Head of caudate nucleus (tissue), 42 donors: ENCODE results near the gene TMED10.
"Not testable (repeated sequence)": the region's sequence is repeated elsewhere in the genome, so short reads cannot be mapped to it uniquely, and the experiment has no call there.

Experiments used
- DNase-seq, 42 donors: peaks; one replicate each; pipeline versions ENCODE4 v3.0.0 to v3.0.0-alpha.2; 2020 to 2021; ENCODE audit warnings: mixed read lengths in 7 of 42
- intact Hi-C: fragments of 100-400 bp; cut with DNase I; formaldehyde crosslinking; loops from one replicate; pipeline ENCODE4 v1.15.0; 2022

The TMED10 gene

GRCh38 chr14:75167325-75167724 is 9.1 kb downstream of the TMED10 start:
- no peak for DNase-seq
- intact Hi-C loops = loop anchor here (5.0 kb wide), 1 partner anchor 35 kb away; no protein-coding TSS in a partner anchor

GRCh38 chr14:75165586-75166391 is 10.6 kb downstream of the TMED10 start:
- intact Hi-C loops = loop anchor here (5.0 kb wide), 1 partner anchor 33 kb away; no protein-coding TSS in a partner anchor

GRCh38 chr14:75164809-75165208 is 11.6 kb downstream of the TMED10 start:
- intact Hi-C loops = loop anchor here (5.0 kb wide), 1 partner anchor 33 kb away; no protein-coding TSS in a partner anchor
- DNase-seq = no peak

More at GRCh38 chr14:75165586-75166391, 10.6 kb downstream of the TMED10 start:
- DNase-seq = peak; percentile 55 to 96 (median 81)

GRCh38 chr14:75163677-75164076 is 12.7 kb downstream of the TMED10 start:
- DNase-seq = no peak
- intact Hi-C loops = no loop called here

- DNase-seq = no peak
- intact Hi-C loops = no loop called here
These were observed 13.8 kb downstream of the TMED10 start for GRCh38 chr14:75162631-75163030.

GRCh38 chr14:75158843-75159614 is 17.4 kb downstream of the TMED10 start:
- intact Hi-C loops = no loop called here
- no peak for DNase-seq

- no peak for DNase-seq
- intact Hi-C loops = no loop called here
These were observed 19.5 kb downstream of the TMED10 start for GRCh38 chr14:75156901-75157300.

GRCh38 chr14:75156111-75156510 is 20.3 kb downstream of the TMED10 start:
- intact Hi-C loops = no loop called here
- DNase-seq = no peak

- intact Hi-C loops = no loop called here
- DNase-seq = no peak
These were observed 21.2 kb downstream of the TMED10 start for GRCh38 chr14:75155169-75155568.

GRCh38 chr14:75153295-75153694 is 23.1 kb downstream of the TMED10 start:
- intact Hi-C loops = no loop called here

GRCh38 chr14:75151851-75152250 is 24.6 kb downstream of the TMED10 start:
- DNase-seq = no peak
- intact Hi-C loops = no loop called here

More at GRCh38 chr14:75153295-75153694, 23.1 kb downstream of the TMED10 start:
- no peak for DNase-seq

GRCh38 chr14:75150637-75151036 is 25.8 kb downstream of the TMED10 start:
- peak in 9 of 42 donors; percentile 24 to 59 (median 28) for DNase-seq
- intact Hi-C loops = not testable (repeated sequence)

- intact Hi-C loops = no loop called here
- no peak for DNase-seq
These were observed 26.3 kb downstream of the TMED10 start for GRCh38 chr14:75150150-75150549.

- intact Hi-C loops = no loop called here
- DNase-seq = peak; percentile 43 to 94 (median 83)
These were observed 28.9 kb downstream of the TMED10 start for GRCh38 chr14:75147423-75148071.

- DNase-seq = peak in 6 of 42 donors; percentile 18 to 40 (median 26)
- intact Hi-C loops = no loop called here
These were observed 31.5 kb downstream of the TMED10 start for GRCh38 chr14:75144944-75145343.

GRCh38 chr14:75143761-75144527 is 32.5 kb downstream of the TMED10 start:
- intact Hi-C loops = no loop called here
- DNase-seq = no peak

- no peak for DNase-seq
- intact Hi-C loops = no loop called here
These were observed 33.9 kb downstream of the TMED10 start for GRCh38 chr14:75142494-75142893.

- intact Hi-C loops = no loop called here
- peak in 1 of 42 donors; percentile 42 for DNase-seq
These were observed 34.4 kb downstream of the TMED10 start for GRCh38 chr14:75141967-75142366.

- DNase-seq = no peak
- intact Hi-C loops = no loop called here
These were observed 35.4 kb downstream of the TMED10 start for GRCh38 chr14:75141062-75141461.
